ENCODE data around the gene ALDH1A1.
"Not testable (repeated sequence)": the region's sequence is repeated elsewhere in the genome, so short reads cannot be mapped to it uniquely, and the experiment has no call there.

The ALDH1A1 gene

GRCh38 chr9:72946821-72947220 lies 6.0 kb downstream of the ALDH1A1 start:
- no peak overlapping the region for H3K9ac ChIP-seq (ENCODE audit: low read depth in 1 of 2, low read length in 2 of 2)
- no peaks in the 10 kb centered on the region for H3K36me3 ChIP-seq (ENCODE audit: control insufficient read depth in 1 of 2, insufficient read depth in 2 of 2, low read length in 2 of 2)
- no peak overlapping the region for H3K4me3 ChIP-seq (ENCODE audit: low read depth in 1 of 2, low read length in 2 of 2)
- H3K27me3 ChIP-seq (ENCODE audit: control insufficient read depth in 1 of 2, insufficient read depth in 2 of 2, low read length in 2 of 2), result no peaks in the 10 kb centered on the region
- H3K27ac ChIP-seq (ENCODE audit: low read depth, low read length), result no peak overlapping the region
- H3K9me3 ChIP-seq (ENCODE audit: control insufficient read depth in 1 of 2, low read length in 2 of 2), result no peaks in the 10 kb centered on the region
- H3K4me1 ChIP-seq (ENCODE audit: control insufficient read depth in 1 of 2, insufficient read depth in 2 of 2, low read length in 2 of 2), result peaks cover 37 to 48% of the 10 kb centered on the region in 2 donors

GRCh38 chr9:72946318-72946717 lies 6.5 kb downstream of the ALDH1A1 start:
- Histone ChIP-seq H3K36me3 (ENCODE audit: control insufficient read depth in 1 of 2, insufficient read depth in 2 of 2, low read length in 2 of 2) (peaks cover 0 to 2% of the 10 kb centered on the region in 2 donors), H3K9me3 (ENCODE audit: control insufficient read depth in 1 of 2, low read length in 2 of 2) (no peaks in the 10 kb centered on the region), H3K27me3 (ENCODE audit: control insufficient read depth in 1 of 2, insufficient read depth in 2 of 2, low read length in 2 of 2) (no peaks in the 10 kb centered on the region), H3K27ac (ENCODE audit: low read depth, low read length) (no peak overlapping the region), H3K4me3 (ENCODE audit: low read depth in 1 of 2, low read length in 2 of 2) (no peak overlapping the region), H3K9ac (ENCODE audit: low read depth in 1 of 2, low read length in 2 of 2) (no peak overlapping the region), H3K4me1 (ENCODE audit: control insufficient read depth in 1 of 2, insufficient read depth in 2 of 2, low read length in 2 of 2) (peaks cover 34 to 49% of the 10 kb centered on the region in 2 donors)

- H3K9me3 ChIP-seq (ENCODE audit: control insufficient read depth in 1 of 2, low read length in 2 of 2), result no peaks in the 10 kb centered on the region
- peaks cover 0 to 2% of the 10 kb centered on the region in 2 donors for H3K36me3 ChIP-seq (ENCODE audit: control insufficient read depth in 1 of 2, insufficient read depth in 2 of 2, low read length in 2 of 2)
- peaks cover 34 to 49% of the 10 kb centered on the region in 2 donors for H3K4me1 ChIP-seq (ENCODE audit: control insufficient read depth in 1 of 2, insufficient read depth in 2 of 2, low read length in 2 of 2)
- no peaks in the 10 kb centered on the region for H3K27me3 ChIP-seq (ENCODE audit: control insufficient read depth in 1 of 2, insufficient read depth in 2 of 2, low read length in 2 of 2)
- H3K27ac ChIP-seq (ENCODE audit: low read depth, low read length), result no peak overlapping the region
- no peak overlapping the region for H3K4me3 ChIP-seq (ENCODE audit: low read depth in 1 of 2, low read length in 2 of 2)
- no peak overlapping the region for H3K9ac ChIP-seq (ENCODE audit: low read depth in 1 of 2, low read length in 2 of 2)
Observed at GRCh38 chr9:72945391-72945790, 7.5 kb downstream of the ALDH1A1 start.

- H3K9ac ChIP-seq (ENCODE audit: low read depth in 1 of 2, low read length in 2 of 2), result no peak overlapping the region
- H3K27ac ChIP-seq (ENCODE audit: low read depth, low read length), result no peak overlapping the region
- peaks cover 29 to 44% of the 10 kb centered on the region in 2 donors for H3K4me1 ChIP-seq (ENCODE audit: control insufficient read depth in 1 of 2, insufficient read depth in 2 of 2, low read length in 2 of 2)
- no peaks in the 10 kb centered on the region for H3K27me3 ChIP-seq (ENCODE audit: control insufficient read depth in 1 of 2, insufficient read depth in 2 of 2, low read length in 2 of 2)
- no peaks in the 10 kb centered on the region for H3K9me3 ChIP-seq (ENCODE audit: control insufficient read depth in 1 of 2, low read length in 2 of 2)
- H3K4me3 ChIP-seq (ENCODE audit: low read depth in 1 of 2, low read length in 2 of 2), result no peak overlapping the region
- peaks cover 0 to 9% of the 10 kb centered on the region in 2 donors for H3K36me3 ChIP-seq (ENCODE audit: control insufficient read depth in 1 of 2, insufficient read depth in 2 of 2, low read length in 2 of 2)
Observed at GRCh38 chr9:72943844-72944462, 8.9 kb downstream of the ALDH1A1 start.

GRCh38 chr9:72942451-72942850 lies 10.4 kb downstream of the ALDH1A1 start:
- Histone ChIP-seq H3K9ac (ENCODE audit: low read depth in 1 of 2, low read length in 2 of 2) (no peak overlapping the region), H3K4me3 (ENCODE audit: low read depth in 1 of 2, low read length in 2 of 2) (no peak overlapping the region), H3K27me3 (ENCODE audit: control insufficient read depth in 1 of 2, insufficient read depth in 2 of 2, low read length in 2 of 2) (no peaks in the 10 kb centered on the region), H3K9me3 (ENCODE audit: control insufficient read depth in 1 of 2, low read length in 2 of 2) (no peaks in the 10 kb centered on the region), H3K27ac (ENCODE audit: low read depth, low read length) (no peak overlapping the region), H3K36me3 (ENCODE audit: control insufficient read depth in 1 of 2, insufficient read depth in 2 of 2, low read length in 2 of 2) (peaks cover 0 to 14% of the 10 kb centered on the region in 2 donors), H3K4me1 (ENCODE audit: control insufficient read depth in 1 of 2, insufficient read depth in 2 of 2, low read length in 2 of 2) (peaks cover 20 to 34% of the 10 kb centered on the region in 2 donors)

GRCh38 chr9:72939581-72939980 lies 13.3 kb downstream of the ALDH1A1 start:
- not testable (repeated sequence) for H3K9me3 ChIP-seq (ENCODE audit: control insufficient read depth in 1 of 2, low read length in 2 of 2); H3K4me3 ChIP-seq (ENCODE audit: low read depth in 1 of 2, low read length in 2 of 2); H3K27ac ChIP-seq (ENCODE audit: low read depth, low read length); H3K9ac ChIP-seq (ENCODE audit: low read depth in 1 of 2, low read length in 2 of 2); H3K27me3 ChIP-seq (ENCODE audit: control insufficient read depth in 1 of 2, insufficient read depth in 2 of 2, low read length in 2 of 2)
- peaks cover 18 to 33% of the 10 kb centered on the region in 2 donors for H3K4me1 ChIP-seq (ENCODE audit: control insufficient read depth in 1 of 2, insufficient read depth in 2 of 2, low read length in 2 of 2)
- H3K36me3 ChIP-seq (ENCODE audit: control insufficient read depth in 1 of 2, insufficient read depth in 2 of 2, low read length in 2 of 2), result peaks cover 0 to 14% of the 10 kb centered on the region in 2 donors

GRCh38 chr9:72937545-72937944 lies 15.3 kb downstream of the ALDH1A1 start:
- Histone ChIP-seq H3K36me3 (ENCODE audit: control insufficient read depth in 1 of 2, insufficient read depth in 2 of 2, low read length in 2 of 2) (peaks cover 0 to 14% of the 10 kb centered on the region in 2 donors), H3K4me1 (ENCODE audit: control insufficient read depth in 1 of 2, insufficient read depth in 2 of 2, low read length in 2 of 2) (peaks cover 18 to 28% of the 10 kb centered on the region in 2 donors), H3K9ac (ENCODE audit: low read depth in 1 of 2, low read length in 2 of 2) (no peak overlapping the region), H3K27ac (ENCODE audit: low read depth, low read length) (no peak overlapping the region), H3K27me3 (ENCODE audit: control insufficient read depth in 1 of 2, insufficient read depth in 2 of 2, low read length in 2 of 2) (no peaks in the 10 kb centered on the region), H3K4me3 (ENCODE audit: low read depth in 1 of 2, low read length in 2 of 2) (no peak overlapping the region), H3K9me3 (ENCODE audit: control insufficient read depth in 1 of 2, low read length in 2 of 2) (no peaks in the 10 kb centered on the region)

- Histone ChIP-seq H3K27ac (ENCODE audit: low read depth, low read length) (no peak overlapping the region), H3K4me1 (ENCODE audit: control insufficient read depth in 1 of 2, insufficient read depth in 2 of 2, low read length in 2 of 2) (peaks cover 18 to 22% of the 10 kb centered on the region in 2 donors), H3K9me3 (ENCODE audit: control insufficient read depth in 1 of 2, low read length in 2 of 2) (no peaks in the 10 kb centered on the region), H3K4me3 (ENCODE audit: low read depth in 1 of 2, low read length in 2 of 2) (no peak overlapping the region), H3K27me3 (ENCODE audit: control insufficient read depth in 1 of 2, insufficient read depth in 2 of 2, low read length in 2 of 2) (no peaks in the 10 kb centered on the region), H3K9ac (ENCODE audit: low read depth in 1 of 2, low read length in 2 of 2) (no peak overlapping the region), H3K36me3 (ENCODE audit: control insufficient read depth in 1 of 2, insufficient read depth in 2 of 2, low read length in 2 of 2) (peaks cover 0 to 12% of the 10 kb centered on the region in 2 donors)
Observed at GRCh38 chr9:72936679-72937078, 16.2 kb downstream of the ALDH1A1 start.

- H3K9me3 ChIP-seq (ENCODE audit: control insufficient read depth in 1 of 2, low read length in 2 of 2), result no peaks in the 10 kb centered on the region
- H3K4me3 ChIP-seq (ENCODE audit: low read depth in 1 of 2, low read length in 2 of 2), result no peak overlapping the region
- peaks cover 18 to 22% of the 10 kb centered on the region in 2 donors for H3K4me1 ChIP-seq (ENCODE audit: control insufficient read depth in 1 of 2, insufficient read depth in 2 of 2, low read length in 2 of 2)
- H3K27ac ChIP-seq (ENCODE audit: low read depth, low read length), result no peak overlapping the region
- peaks cover 0 to 14% of the 10 kb centered on the region in 2 donors for H3K36me3 ChIP-seq (ENCODE audit: control insufficient read depth in 1 of 2, insufficient read depth in 2 of 2, low read length in 2 of 2)
- H3K27me3 ChIP-seq (ENCODE audit: control insufficient read depth in 1 of 2, insufficient read depth in 2 of 2, low read length in 2 of 2), result no peaks in the 10 kb centered on the region
- no peak overlapping the region for H3K9ac ChIP-seq (ENCODE audit: low read depth in 1 of 2, low read length in 2 of 2)
Observed at GRCh38 chr9:72936266-72936665, 16.6 kb downstream of the ALDH1A1 start.

GRCh38 chr9:72935595-72935994 lies 17.3 kb downstream of the ALDH1A1 start:
- H3K9ac ChIP-seq (ENCODE audit: low read depth in 1 of 2, low read length in 2 of 2), result no peak overlapping the region
- no peaks in the 10 kb centered on the region for H3K27me3 ChIP-seq (ENCODE audit: control insufficient read depth in 1 of 2, insufficient read depth in 2 of 2, low read length in 2 of 2)
- H3K27ac ChIP-seq (ENCODE audit: low read depth, low read length), result no peak overlapping the region
- H3K36me3 ChIP-seq (ENCODE audit: control insufficient read depth in 1 of 2, insufficient read depth in 2 of 2, low read length in 2 of 2), result peaks cover 0 to 19% of the 10 kb centered on the region in 2 donors
- H3K4me3 ChIP-seq (ENCODE audit: low read depth in 1 of 2, low read length in 2 of 2), result no peak overlapping the region
- no peaks in the 10 kb centered on the region for H3K9me3 ChIP-seq (ENCODE audit: control insufficient read depth in 1 of 2, low read length in 2 of 2)
- H3K4me1 ChIP-seq (ENCODE audit: control insufficient read depth in 1 of 2, insufficient read depth in 2 of 2, low read length in 2 of 2), result peaks cover 18 to 22% of the 10 kb centered on the region in 2 donors

All from duodenal mucosa (tissue), 2 donors.